Hematopoietic multipotent progenitor cell treated with erythropoietin and hydrocortisone succinate and interleukin-3 and kit ligand, for 8 days (in vitro differentiated cells): ENCODE measurements around the gene B3GNT9.
A peak's percentile ranks its signal among the peaks of the same experiment; 100 is the strongest.

Source experiments
- DNase-seq: peaks from one replicate; pipeline ENCODE4 v3.0.0-alpha.2; 2015

The B3GNT9 gene, protein sequence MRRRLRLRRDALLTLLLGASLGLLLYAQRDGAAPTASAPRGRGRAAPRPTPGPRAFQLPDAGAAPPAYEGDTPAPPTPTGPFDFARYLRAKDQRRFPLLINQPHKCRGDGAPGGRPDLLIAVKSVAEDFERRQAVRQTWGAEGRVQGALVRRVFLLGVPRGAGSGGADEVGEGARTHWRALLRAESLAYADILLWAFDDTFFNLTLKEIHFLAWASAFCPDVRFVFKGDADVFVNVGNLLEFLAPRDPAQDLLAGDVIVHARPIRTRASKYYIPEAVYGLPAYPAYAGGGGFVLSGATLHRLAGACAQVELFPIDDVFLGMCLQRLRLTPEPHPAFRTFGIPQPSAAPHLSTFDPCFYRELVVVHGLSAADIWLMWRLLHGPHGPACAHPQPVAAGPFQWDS

DNA sequence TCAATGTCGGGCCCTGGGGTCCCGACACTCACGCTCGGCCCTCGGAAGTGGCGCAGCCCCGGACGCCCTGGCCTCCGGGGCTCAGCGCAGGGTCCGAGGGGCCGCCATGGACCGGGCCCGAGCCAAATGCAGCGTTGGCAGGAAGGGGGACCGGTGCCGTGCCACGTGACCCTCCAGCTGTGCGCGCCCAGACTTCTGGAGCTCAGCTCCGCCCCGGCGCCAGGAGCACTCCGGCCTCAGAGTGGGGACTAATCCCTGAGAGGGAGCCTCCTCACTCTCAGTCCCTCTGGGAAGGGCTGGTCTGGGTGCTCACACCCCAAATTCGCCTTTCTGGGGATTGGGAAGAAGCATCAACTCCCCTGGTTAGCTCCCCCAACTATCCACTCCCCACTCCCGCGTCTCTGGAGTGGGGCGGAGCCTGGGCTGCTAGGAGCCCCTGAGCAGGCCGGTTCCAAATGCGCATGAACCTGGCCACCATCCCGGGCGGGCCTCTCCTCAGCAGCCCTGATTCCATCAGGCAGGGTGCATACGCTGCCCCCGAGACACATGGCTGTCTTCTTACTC lies at the start of gene B3GNT9:
Gene B3GNT9 (minus strand): TSS at position 166 of the 564 bp plus-strand sequence. CDS start 513 bp downstream, outside the sequence.
- peak; percentile 60 for DNase-seq

DNA sequence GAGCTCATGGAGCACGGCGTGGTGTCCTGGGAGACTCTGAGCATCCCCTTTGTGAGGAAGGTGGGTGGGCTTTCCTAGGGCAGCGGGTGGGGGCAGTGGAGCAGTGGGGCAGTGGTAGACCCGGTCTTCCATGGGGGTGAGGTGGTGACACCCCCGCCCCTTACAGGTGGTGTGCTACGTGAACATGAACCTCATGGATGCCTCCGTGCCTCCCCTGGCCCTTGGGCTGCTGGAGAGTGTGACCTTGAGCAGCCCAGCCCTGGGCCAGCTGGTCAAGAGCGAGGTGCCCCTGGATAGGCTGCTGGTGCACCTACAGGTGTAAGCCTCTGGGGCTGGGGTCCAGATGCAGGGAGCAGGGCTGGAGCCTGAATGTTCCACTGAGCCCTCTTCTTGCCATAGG lies 49.7 kb upstream of the B3GNT9 start:
- no peak for DNase-seq

DNA sequence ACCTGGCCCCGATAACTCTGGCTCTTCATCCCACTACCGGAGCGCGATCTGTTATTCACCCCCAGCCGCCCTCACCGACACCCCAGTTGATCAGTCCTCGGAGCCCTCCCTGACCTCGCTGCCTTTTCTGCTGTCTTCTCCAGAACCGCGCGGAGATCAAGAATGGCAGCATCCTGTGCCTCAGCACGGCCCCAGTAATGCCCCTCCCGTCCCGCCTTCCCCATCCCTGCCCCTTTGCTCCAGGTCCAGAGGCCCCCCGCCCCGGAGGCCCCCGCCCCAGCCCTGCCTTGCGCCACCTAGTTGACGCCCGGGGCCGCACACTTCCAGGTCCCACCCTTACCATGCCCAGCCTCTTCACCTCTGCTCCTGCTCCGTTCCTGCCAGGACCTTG lies 49.0 kb upstream of the B3GNT9 start:
- DNase-seq = no peak

DNA sequence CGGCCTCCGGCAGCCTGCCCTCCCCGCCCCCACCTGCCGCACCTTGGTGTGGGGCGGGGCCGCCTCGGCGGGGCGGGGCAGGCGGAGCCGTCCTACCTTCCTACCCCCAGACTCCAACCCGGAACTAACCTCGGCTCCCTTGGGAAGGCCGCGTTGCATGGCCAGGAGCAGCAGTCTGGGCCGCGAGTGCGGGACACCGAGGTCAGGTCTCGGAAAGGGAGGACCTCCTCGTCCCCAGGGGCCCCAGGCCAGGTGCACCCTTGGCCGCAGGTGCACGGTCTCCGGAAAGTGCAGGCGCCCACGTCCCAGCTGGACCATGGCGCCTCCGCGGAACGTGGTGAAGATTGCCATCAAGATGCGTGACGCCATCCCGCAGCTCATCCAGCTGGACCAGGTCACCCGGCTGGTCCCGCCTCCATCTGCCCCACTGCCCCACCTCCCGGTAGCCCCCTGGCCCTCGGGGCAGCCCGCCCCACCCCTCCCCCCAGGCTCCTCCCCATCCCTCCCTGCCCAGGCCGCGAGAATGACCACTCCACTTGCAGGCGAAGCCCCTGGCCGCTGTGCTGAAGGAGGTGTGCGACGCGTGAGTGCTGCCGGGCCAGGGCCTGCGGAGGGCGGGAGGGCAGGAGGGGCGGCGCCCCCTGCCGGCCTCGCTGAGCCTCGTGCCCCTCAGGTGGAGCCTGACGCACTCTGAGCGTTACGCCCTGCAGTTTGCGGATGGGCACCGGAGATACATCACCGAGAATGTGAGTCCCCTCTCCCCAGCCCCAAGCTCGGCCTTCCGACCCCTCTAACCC lies 48.4 kb upstream of the B3GNT9 start, which contains the start of gene ELMO3:
Gene ELMO3 (plus strand): TSS at position 121 of the 797 bp plus-strand sequence. CDS start 196 bp downstream, at position 317.
- no peak for DNase-seq

DNA sequence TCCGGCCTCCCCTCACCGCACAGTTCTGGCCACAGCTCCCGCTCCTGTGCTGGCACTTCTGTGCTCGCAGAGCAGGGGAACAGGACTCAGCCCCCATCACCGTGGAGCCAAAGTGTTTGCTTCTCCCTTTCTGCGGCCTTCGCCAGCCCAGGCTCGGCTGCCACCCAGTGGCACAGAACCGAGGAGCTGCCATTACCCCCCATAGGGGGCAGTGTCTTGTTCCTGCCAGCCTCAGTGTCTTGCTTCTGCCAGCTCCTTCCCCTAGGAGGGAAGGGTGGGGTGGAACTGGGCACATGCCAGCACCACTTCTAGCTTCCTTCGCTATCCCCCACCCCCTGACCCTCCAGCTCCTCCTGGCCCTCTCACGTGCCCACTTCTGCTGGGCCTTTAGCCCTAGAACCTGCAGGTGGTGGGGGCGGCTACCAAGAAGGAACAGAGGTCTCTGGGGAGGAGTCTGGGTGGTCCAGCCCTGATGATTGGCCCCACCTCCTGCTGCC lies 47.5 kb upstream of the B3GNT9 start:
- DNase-seq = peak; percentile 78

DNA sequence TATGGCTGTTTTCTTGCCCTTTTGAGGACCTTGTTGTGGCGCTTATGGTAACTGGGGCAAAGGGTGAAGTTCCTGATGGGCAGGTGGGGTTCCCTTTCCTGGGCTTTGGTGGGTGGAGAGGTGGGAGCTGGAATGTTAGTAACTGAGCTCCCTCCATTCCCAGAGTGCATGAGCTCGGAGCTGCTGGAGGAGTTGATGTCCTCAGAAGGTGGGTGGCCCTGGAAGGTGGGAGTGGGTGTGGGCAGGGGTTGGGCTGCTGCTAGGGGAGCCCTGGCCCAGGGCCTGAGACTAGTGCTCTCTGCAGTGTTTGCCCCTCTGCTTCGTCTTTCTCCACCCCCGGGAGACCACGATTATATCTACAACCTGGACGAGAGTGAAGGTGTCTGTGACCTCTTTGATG lies 46.9 kb upstream of the B3GNT9 start:
- no peak for DNase-seq

DNA sequence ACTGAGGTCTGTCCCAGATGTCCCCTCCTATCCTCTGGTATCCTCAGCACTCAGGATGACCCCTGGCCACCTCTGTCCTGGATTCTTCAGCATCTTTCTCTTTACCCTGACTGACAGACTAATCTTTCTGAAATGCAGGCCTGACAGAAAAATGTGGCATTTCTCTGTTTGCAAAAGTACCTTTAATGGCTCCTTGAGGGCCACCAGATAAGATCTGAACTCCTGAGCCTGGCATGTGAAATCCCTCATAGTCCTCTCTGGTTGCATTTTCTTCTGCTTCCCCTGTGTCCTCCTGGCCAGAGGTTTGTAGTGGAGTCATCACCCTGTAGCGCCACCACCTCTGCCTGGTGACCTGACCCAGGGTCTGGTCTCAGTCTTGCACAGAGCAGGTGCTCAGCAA lies 46.1 kb upstream of the B3GNT9 start:
- DNase-seq = no peak

DNA sequence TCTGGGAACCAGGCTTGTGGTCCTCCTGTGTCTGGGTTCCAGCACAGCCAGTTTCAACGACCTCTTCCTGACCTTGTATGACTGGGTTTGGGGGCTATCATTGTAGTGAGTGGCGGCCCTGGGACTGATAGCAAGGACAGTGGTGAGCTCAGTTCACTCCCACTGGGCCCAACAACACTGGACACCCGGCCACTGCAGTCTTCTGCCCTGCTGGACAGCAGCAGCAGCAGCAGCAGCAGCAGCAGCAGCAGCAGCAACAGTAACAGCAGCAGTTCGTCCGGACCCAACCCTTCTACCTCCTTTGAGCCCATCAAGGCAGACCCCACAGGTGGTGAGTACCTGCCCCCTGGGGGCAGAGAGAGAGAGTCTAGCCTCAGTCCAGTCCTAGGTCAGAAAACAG lies 44.9 kb upstream of the B3GNT9 start:
- no peak for DNase-seq

DNA sequence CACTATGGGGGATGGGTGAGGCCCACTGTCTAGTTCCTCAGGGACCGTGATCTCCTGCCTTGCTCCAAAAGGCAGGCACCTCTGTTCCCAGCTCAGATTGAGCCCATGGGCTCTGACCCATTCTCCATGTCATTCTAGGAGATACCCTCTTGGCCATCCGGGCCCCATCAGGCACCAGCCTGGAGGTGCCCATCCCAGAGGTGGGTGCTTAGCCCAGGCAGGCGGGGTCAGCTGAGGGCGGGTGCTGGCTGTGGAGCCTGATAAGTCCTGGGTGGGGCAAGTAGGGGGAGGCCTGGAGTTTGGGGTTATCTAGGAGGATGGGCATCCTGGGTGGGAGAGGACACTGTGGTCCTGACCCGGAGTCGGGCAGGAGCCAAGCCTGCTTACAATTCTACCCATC lies 43.5 kb upstream of the B3GNT9 start:
- peak; percentile 89 for DNase-seq

DNA sequence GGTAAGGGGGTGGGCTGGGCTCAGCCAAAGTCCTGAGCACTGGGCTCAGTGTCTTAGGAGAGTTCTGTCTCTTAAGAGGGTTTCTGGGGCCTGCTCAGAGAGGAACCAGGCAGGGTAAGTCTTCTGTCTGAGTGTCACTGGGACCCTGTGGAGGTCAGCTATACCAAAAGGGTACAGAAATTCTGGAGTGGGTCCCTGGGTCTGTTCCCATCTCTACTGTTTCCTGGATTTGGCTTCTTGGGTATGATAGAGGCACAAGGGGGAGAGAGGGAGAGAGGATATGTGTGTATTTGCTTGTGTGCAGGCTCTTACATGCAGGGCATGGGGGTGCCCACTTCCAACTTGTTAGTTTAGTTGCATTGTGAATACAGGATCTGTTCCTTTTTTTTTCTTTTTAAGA lies 42.7 kb upstream of the B3GNT9 start:
- no peak for DNase-seq

DNA sequence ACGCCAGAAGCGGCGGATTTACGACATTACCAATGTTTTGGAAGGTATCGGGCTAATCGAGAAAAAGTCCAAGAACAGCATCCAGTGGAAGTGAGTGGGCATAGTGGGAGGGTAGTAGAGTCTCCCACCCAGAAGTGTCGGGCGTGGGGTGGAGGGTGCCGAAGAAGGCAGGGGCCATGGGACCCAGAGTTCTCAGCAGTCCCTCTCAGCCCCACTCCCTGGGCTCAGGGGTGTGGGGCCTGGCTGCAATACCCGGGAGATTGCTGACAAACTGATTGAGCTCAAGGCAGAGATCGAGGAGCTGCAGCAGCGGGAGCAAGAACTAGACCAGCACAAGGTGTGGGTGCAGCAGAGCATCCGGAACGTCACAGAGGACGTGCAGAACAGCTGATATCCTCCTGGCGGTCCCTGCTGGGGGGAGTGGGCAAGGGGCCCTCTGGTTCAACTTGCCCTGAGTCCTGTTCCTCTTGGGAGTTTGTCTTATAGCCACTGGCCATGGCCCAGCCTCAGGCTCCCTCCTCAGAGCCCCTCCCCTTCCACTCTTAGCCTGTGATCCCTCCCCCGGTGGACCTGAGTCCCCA lies 42.1 kb upstream of the B3GNT9 start:
- peak; percentile 51 for DNase-seq

DNA sequence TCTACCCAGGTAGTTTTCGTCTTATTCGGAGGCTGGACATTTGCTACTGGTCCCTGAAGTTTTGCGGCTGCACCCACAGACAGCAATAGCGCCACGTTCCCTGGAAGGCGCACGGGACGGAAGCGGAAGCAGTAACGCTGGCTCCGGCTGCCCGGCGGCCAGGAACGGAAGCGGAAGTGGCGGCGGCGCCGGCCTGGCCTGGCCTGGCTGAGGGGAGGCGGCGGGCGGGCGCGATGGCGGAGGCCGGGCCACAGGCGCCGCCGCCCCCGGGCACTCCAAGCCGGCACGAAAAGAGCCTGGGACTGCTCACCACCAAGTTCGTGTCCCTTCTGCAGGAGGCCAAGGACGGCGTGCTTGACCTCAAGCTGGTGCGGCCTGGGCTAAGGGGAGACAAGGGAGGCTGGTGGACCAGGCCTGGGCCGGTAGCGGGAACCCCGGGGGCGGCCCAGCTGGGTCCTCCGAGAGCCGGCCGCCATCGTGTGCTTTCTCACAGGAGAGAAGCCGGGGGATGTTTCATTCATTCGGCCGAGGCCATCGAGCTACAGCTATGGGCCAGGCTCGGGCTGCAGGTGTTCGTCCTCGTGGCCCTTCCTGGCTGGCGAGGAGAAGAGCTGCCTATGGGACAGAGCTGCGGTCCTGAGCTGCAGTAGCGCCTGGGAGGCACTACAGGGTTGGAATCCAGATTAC lies 41.3 kb upstream of the B3GNT9 start, which contains the start of gene E2F4:
Gene E2F4 (plus strand): TSS at position 161 of the 687 bp plus-strand sequence. CDS start 73 bp downstream, at position 234.
- peak; percentile 93 for DNase-seq

DNA sequence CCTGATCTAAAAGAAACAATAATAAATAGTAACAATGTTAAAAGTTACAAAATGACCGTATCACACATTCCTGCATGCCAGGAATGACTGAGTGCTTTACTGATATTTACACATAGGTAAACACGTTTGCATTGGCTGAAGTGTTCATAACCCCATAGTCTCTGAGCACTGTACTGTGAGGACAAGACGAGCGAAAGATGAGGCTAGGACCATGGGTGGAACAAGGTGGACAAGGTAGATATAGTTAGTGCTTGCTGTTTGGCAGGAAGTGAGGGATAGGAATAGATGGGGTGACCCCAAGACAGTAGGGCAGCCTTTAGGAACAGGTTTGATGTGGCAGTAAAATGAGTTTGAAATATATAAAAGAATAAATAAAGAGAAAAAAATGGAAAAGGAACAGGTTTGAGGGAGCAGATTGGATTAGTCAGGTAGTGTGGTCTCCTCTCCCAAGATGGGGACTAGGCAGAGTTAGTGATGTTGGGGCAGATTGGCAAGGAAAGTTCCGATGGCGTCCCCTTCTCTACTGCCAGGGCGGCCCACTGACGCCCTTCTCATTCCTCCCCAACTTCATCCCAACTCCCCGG lies 40.7 kb upstream of the B3GNT9 start:
- peak; percentile 29 for DNase-seq

DNA sequence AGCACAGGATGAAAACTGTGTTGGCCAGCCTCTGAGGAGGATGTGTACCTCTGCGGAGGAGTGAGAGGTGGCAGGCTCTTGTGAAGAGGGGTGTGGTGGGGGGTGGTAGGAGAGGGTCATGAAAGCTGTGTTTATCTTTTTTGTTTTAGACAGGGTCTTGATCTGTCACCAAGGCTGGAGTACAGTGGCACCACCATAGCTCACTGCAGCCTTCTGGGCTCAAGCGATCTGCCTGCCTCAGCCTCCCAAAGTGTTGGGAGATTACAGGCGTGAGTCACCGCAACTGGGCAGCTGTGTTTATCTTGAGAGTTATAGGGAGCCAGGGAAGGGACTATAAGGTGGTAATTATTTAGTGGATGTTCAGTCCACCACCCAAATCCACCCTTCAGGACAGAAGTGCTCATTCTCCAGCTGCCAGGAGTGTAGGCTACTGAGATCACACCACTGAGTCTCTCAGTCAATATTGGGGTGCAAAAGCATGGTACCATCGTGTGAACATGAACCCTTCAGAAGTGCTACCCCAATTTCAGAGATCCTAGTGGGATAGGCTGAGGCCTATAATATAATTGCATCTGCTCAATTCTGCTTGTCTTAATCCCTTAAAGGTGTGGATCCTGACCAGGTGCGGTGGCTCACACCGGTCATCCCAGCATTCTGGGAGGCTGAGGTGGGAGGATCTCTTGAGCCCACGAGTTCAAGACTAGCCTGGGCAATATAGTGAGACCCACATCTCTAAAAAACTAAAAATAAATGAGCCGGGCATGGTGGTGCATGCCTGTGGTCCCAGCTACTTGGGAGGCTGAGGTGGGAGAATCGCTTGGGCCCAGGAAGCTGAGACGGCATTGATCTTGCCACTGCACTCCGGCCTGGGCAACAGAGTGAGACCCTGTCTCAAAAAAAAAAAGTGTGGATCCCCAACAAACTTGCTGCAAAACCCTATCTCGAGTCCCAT lies 39.9 kb upstream of the B3GNT9 start:
- DNase-seq = peak; percentile 80

DNA sequence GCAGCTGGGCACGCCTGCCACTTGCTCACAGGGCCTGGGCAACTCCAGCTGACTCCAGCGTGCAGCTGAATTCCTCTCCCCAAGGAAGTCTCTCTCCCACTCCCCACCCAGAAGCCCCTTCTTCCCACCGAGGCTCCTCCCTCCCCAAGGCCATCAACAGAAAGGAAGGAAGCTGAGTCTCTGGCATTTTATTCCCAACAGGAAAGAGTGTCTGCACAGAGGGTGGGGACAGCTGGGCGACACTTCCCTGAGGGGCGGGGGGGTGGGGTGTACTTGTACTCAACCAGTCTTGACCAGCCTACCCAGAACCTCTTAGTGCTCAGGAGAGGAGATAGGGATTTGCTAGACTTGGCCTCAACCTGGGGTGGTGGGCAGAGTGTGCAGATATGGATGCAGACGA lies 39.2 kb upstream of the B3GNT9 start, which contains the start of gene EXOC3L1:
Gene EXOC3L1 (minus strand): TSS at position 96 of the 400 bp plus-strand sequence. CDS start 460 bp downstream, outside the sequence.
- no peak for DNase-seq

DNA sequence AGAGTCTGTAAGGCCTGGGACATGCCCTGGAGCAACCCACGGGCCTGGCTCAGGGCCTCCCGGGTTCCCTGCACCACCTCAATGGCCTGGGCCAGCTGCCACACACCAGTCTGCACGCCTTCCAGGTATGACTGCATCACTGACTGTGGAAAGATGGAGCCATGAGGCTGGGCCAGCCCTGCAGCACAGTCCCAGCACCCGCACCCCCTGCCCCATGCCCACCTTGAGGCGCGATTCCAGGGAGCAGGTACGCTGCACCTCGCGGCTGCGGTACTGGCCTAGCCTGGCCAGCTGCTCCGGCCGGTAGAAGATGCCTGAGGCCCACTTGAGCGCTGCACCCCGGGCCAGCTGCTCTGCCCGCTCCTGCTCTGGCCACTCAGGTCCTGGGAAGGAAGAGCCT lies 38.0 kb upstream of the B3GNT9 start:
- no peak for DNase-seq

DNA sequence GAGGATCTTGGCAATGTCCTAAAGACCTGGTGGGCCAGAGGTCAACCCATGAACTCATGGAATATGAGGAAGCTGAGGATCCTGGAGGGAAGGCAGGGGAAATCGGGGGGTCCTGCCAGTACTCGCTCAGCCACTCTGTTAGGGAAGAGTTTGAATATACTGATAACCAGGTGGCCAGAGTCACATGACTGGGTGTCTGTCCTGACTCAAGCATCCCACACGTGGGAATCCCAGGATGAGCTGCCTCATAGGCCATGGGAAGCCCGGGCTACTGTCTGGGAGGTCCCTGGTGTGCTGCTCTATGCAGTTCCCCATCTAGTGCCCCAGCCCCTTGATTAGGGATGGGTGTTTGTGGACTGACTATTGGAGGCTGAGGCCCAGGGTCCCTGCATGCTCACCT lies 37.5 kb upstream of the B3GNT9 start:
- DNase-seq = no peak

DNA sequence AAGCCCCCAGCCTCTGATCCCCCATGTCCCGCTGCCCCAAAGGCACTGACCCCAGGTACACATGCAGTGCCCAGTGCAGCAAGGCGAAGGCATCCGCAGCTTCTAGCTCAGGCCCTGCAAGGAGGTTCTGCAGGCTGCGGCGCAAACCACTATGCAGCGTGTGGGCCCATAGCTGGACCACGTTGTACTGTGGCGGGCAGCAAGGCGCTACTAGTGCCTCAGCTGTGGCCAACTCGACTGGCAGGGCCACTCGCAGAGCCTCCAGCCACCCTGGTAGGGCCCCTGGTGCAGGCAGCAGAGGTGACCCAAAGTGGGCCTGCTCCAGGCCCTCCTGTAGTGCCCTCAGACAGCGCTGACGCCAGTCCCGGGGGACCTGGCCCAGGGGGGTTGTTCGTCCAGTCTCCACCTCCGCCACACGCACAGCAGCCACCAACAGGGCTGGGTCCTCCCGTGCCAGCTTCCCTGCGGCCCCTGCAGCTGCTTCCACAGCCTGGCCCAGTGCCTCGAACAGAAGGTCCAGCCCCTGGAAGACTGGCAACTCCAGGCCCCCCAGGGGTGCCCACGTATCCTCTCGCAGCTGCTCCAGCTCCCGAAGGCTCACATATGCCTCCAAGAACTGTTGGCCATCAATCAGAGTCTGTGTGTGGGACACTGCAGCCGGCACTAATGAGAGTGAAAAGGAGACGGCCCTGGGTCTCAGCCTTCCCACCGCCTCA lies 36.5 kb upstream of the B3GNT9 start:
- DNase-seq = no peak

DNA sequence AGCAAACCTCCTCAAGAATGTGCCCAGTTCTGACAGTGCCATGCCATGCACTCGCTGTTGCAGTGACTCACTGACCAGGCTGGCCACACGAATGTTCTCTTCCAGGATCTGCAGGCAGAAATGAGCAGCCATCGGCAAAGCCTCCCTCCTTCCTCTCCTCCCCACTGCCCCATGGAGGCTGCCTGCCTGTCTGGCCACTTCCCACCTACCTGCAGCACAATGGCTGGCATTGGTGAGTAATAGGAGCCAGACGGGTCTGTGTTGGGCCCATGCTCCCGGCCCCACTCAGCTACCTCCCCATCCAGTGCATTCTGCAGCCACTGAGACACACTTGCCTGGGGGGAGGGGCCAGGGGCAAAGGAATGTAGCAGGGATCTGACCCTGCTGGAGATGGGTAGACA lies 35.8 kb upstream of the B3GNT9 start:
- DNase-seq = no peak

DNA sequence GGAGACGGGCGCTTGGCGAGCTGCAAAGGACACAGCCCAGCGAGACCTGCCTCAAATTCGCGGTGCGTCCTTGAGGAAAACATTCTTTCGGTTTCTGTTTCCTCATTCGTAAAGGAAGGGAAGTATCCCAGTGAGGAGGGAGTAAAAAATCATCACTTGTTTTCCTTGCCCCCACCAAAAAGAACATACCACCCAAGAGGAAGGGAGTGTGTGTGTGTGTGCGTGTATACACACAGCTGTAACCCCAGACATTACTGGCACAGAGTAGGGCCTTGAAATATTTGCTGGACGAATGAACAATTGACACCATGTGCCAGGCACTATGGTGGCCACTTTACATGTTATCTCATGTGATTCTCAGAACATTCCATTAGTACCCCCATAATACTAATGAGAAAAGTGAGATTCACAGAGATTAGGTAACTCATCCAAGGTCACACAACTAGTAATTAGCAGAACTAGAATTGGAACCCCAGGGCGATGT lies 34.9 kb upstream of the B3GNT9 start:
- no peak for DNase-seq
